ENCODE data around the gene OBSCN. TPM values are rescaled to one million over a fixed set of nuclear protein-coding genes. Genes with fewer than 3 reads are reported as not detected.

Gene OBSCN
- total RNA-seq, 1 experiment from 2014 or later, result 10.5 TPM

DNA sequence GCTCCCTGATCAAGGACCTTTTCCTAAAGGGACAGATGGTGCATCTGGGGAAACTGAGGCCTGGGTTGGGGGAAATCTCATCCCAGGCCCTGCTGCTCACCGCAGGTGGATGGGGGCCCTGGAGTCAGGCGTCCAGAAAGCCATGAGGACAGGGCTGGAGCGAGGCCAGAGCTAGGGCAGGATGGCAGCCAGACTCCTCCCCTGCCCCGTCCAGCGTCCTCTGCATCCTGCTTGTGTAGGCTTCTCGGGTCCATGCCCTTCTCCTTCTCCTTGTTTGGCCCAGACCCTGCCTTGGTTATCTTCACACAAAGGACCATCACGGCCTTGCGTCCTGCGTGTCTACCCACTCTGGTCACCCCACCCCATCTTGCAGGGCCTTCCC is 155.8 kb downstream of the OBSCN start:
- Histone ChIP-seq H3K27me3 (ENCODE audit: control insufficient read depth, insufficient read depth, low read length) (no peaks in the 10 kb centered on the region), H3K36me3 (ENCODE audit: control insufficient read depth, insufficient read depth, low read length) (no peaks in the 10 kb centered on the region), H3K27ac (ENCODE audit: low read length) (no peak overlapping the region), H3K4me3 (ENCODE audit: low read depth in 2 of 2, low read length in 2 of 2) (no peak overlapping the region), H3K9me3 (ENCODE audit: control insufficient read depth, insufficient read depth, low read depth, low read length) (no peaks in the 10 kb centered on the region), H3K4me1 (ENCODE audit: control insufficient read depth, insufficient read depth, low read length) (no peaks in the 10 kb centered on the region; the same call in 1 of the 2 replicates)
- DNase-seq (ENCODE audit: low read depth, low spot score) (no peak), ATAC-seq (no peak)
- CTCF ChIA-PET, result no interaction called here
- TF ChIP-seq SIN3A (IDR thresholded peaks at IDR 0.05; ENCODE audit: borderline replicate concordance, insufficient read depth, low read depth, low read length), result no peak
- no peak for TF ChIP-seq REST (IDR thresholded peaks at IDR 0.05; ENCODE audit: insufficient read depth in 1 of 2, low read depth in 2 of 2, low read length in 1 of 2)
- no peak for TF ChIP-seq POLR2AphosphoS5 (IDR thresholded peaks at IDR 0.05; ENCODE audit: low read depth, low read length)
- no peak for TF ChIP-seq TCF7L2 (IDR thresholded peaks at IDR 0.05; ENCODE audit: low read depth, low read length)
- TF ChIP-seq, protein P1, sequence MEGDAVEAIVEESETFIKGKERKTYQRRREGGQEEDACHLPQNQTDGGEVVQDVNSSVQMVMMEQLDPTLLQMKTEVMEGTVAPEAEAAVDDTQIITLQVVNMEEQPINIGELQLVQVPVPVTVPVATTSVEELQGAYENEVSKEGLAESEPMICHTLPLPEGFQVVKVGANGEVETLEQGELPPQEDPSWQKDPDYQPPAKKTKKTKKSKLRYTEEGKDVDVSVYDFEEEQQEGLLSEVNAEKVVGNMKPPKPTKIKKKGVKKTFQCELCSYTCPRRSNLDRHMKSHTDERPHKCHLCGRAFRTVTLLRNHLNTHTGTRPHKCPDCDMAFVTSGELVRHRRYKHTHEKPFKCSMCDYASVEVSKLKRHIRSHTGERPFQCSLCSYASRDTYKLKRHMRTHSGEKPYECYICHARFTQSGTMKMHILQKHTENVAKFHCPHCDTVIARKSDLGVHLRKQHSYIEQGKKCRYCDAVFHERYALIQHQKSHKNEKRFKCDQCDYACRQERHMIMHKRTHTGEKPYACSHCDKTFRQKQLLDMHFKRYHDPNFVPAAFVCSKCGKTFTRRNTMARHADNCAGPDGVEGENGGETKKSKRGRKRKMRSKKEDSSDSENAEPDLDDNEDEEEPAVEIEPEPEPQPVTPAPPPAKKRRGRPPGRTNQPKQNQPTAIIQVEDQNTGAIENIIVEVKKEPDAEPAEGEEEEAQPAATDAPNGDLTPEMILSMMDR (IDR thresholded peaks at IDR 0.05), result no peak
- intact Hi-C loops (cut with micrococcal nuclease; ENCODE audit: unreplicated experiment) (no loop called here), in situ Hi-C loops (cut with HindIII; ENCODE audit: low pct_unique_long_range_greater_than_20kb, low sequenced_read_pairs) (no loop called here)
- no TSS peak for BruUV-seq (replicated peaks)
- POLR2A ChIA-PET, result no interaction called here

GRCh38 chr1:228364068-228364705 is 156.3 kb downstream of the OBSCN start:
- no peak overlapping the region for H3K27ac ChIP-seq (ENCODE audit: low read length)
- no peak overlapping the region for H3K4me3 ChIP-seq (ENCODE audit: low read depth in 2 of 2, low read length in 2 of 2)
- DNase-seq (ENCODE audit: low read depth, low spot score) (no peak), ATAC-seq (no peak)
- H3K36me3 ChIP-seq (ENCODE audit: control insufficient read depth, insufficient read depth, low read length), result no peaks in the 10 kb centered on the region
- BruUV-seq (replicated peaks), result no TSS peak
- intact Hi-C loops (cut with micrococcal nuclease; ENCODE audit: unreplicated experiment), result no loop called here
- H3K27me3 ChIP-seq (ENCODE audit: control insufficient read depth, insufficient read depth, low read length), result no peaks in the 10 kb centered on the region
- no peaks in the 10 kb centered on the region for H3K9me3 ChIP-seq (ENCODE audit: control insufficient read depth, insufficient read depth, low read depth, low read length)
- H3K4me1 ChIP-seq (ENCODE audit: control insufficient read depth, insufficient read depth, low read length), result no peaks in the 10 kb centered on the region; the same call in 1 of the 2 replicates
- TF ChIP-seq POLR2AphosphoS5 (IDR thresholded peaks at IDR 0.05; ENCODE audit: low read depth, low read length), result no peak
- TF ChIP-seq, protein P1 (IDR thresholded peaks at IDR 0.05), result no peak
- no peak for TF ChIP-seq SIN3A (IDR thresholded peaks at IDR 0.05; ENCODE audit: borderline replicate concordance, insufficient read depth, low read depth, low read length)
- TF ChIP-seq TCF7L2 (IDR thresholded peaks at IDR 0.05; ENCODE audit: low read depth, low read length), result no peak
- no peak for TF ChIP-seq REST (IDR thresholded peaks at IDR 0.05; ENCODE audit: insufficient read depth in 1 of 2, low read depth in 2 of 2, low read length in 1 of 2)
- in situ Hi-C loops (cut with HindIII; ENCODE audit: low pct_unique_long_range_greater_than_20kb, low sequenced_read_pairs), result no loop called here
- ChIA-PET CTCF (no interaction called here), POLR2A (no interaction called here)
